ENCODE results near the gene MPV17. TPM values are rescaled to one million over a fixed set of nuclear protein-coding genes. Genes with fewer than 3 reads are reported as not detected.

The MPV17 gene
- total and polyA plus RNA-seq, 2 of the 13 experiments (the other 11 are each of a cell fraction or from before 2014, with no cell fraction given) = 48.9 to 129 TPM

- TF ChIP-seq ZNF407 (CRISPR knock-in tag; IDR thresholded peaks at IDR 0.05; ENCODE audit: not compliant biosample characterization) (no peak), TOE1 (CRISPR knock-in tag; IDR thresholded peaks at IDR 0.05) (no peak), ZNF343 (CRISPR knock-in tag; IDR thresholded peaks at IDR 0.05) (peak; percentile 67; the same call in 1 of the 2 replicates), ZNF609 (CRISPR knock-in tag; IDR thresholded peaks at IDR 0.05; ENCODE audit: borderline replicate concordance) (peak; percentile 48; the same call in 1 of the 2 replicates), RNF2 (conservative IDR thresholded peaks at IDR 0.05; ENCODE audit: low read depth) (peak; percentile 79), PAXIP1 (CRISPR knock-in tag; conservative IDR thresholded peaks at IDR 0.05) (no peak), ZBTB2 (CRISPR knock-in tag; IDR thresholded peaks at IDR 0.05; ENCODE audit: low read depth) (peak; percentile 68; the same call in 1 of the 2 replicates), CBFB (CRISPR knock-in tag; IDR thresholded peaks at IDR 0.05) (peak; percentile 62; the same call in 1 of the 2 replicates), KAT2B (IDR thresholded peaks at IDR 0.05; ENCODE audit: borderline replicate concordance, low read depth, low read length) (no peak)
These were observed 58.0 kb downstream of the MPV17 start (continued) for GRCh38 chr2:27264753-27265535.

Data from HepG2 (cell line).